Stimulated activated CD8-positive, alpha-beta memory T cell treated with anti-CD3 and anti-CD28 coated beads, Interleukin-15, amount 100 ng/mL, for 4 hours (primary cell): ENCODE data around the gene GOLGA6C.
"Not testable (repeated sequence)": the region's sequence is repeated elsewhere in the genome, so short reads cannot be mapped to it uniquely, and the experiment has no call there.

Experiments
- DNase-seq, 2 donors: peaks; one replicate each; pipeline ENCODE4 v3.0.0-alpha.2; 2020; ENCODE audit warnings: low read depth in 2 of 2

GOLGA6C gene

DNA sequence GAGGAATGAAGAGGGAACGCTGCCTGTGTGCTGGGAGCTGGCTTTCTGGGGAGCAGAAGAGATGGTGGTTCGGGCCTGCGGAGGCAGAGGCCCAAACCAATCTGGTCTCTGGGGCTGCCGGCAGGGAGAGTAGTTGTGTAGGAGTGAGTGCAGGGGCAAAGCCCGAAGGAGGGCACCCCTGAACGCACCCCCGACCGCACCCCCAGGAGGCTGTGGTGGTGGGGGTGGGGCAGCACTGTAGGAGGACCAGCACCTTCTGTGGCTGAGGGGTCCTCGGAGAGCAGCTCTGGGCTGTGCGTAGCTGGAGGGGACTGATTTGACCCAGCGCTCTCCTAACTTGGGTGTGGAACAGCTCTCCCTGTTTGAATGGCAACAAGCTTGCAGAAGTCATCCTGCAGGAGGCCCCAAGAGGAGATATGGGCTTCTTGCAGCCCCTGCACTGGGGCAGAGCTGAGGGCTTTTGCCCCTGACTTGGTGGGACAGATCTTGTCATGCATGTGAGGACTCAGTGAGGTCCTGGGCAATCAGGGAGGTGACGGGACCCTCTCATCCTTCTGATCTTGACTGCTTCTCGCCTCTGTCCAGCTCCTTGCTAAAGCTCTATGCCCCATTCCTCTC, 30.4 kb upstream of the GOLGA6C start:
- DNase-seq, result no peak

DNA sequence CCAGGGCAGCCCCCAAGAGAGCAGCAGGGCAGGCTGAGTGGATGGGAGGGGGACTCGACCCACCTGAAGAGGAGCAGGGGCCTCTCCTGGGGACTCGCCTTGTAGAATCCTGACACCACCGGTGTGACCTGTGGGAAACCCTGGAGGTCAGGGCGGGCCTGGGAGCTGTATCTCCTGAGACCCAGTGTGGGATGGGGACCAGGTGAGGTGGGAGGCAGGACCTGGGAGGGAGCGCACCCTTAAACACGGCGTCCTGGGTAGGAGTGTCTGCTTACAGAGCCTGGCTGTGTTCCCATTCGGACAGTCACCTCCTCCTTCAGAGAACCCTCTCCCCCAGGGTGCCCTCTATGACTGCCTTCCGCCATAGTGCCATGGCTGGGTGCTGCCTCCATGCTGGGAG, 29.3 kb upstream of the GOLGA6C start:
- no peak for DNase-seq

DNA sequence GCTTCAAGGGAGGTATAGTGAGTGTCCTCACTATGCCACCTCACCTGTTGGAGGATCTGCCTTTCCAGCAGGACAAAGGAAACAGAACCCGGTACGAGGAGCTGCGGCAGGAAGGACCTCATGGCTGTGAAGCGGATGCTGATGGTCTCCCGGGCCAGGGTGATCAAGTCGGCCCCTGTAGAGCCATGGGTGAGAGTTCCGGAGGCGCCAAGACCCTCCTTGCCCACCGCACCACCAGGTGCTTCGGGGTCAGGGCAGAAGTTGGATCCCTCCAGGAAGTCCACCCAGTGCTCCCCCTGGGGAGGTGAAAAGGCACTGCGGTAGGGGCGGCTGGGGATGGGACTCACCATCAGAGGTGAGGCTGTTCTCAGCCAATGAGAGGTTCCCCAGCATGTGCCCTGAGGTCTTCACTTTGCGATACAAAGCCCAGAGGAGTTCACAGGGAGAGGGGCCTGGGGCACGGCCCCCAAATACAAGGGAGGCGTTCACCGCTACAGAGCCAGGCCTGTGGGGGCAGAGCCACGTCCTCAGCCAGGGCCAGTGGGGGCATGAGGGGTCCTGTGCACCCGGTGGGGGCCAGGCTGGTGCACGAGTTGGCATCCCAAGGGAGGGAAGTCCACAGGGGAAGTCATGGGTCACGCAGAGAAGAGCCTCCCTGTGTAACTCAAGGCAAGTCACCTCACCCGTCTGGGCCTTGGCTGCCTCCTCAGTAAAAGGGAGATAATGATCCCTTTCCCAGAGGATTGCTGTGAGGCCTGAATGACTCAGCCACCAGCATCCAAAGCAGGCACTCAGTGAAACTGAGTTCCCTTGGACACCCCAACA, 28.7 kb upstream of the GOLGA6C start:
- no peak for DNase-seq

DNA sequence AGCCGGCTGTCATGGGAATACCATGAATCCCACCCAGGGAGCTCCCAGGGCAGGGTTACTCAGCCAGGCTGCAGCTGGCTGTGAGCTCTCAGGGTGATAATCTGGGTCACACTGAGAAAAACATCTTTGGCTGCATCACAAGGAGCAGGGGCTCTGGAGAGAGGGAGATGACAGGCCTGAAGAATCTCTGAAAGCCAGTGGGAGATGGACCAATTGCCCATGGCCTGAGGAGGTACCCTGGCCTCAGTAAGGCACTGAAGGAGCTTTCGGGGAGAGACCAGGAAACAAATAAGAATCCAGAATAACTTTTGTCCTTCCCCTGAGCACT, 28.2 kb upstream of the GOLGA6C start:
- no peak for DNase-seq

DNA sequence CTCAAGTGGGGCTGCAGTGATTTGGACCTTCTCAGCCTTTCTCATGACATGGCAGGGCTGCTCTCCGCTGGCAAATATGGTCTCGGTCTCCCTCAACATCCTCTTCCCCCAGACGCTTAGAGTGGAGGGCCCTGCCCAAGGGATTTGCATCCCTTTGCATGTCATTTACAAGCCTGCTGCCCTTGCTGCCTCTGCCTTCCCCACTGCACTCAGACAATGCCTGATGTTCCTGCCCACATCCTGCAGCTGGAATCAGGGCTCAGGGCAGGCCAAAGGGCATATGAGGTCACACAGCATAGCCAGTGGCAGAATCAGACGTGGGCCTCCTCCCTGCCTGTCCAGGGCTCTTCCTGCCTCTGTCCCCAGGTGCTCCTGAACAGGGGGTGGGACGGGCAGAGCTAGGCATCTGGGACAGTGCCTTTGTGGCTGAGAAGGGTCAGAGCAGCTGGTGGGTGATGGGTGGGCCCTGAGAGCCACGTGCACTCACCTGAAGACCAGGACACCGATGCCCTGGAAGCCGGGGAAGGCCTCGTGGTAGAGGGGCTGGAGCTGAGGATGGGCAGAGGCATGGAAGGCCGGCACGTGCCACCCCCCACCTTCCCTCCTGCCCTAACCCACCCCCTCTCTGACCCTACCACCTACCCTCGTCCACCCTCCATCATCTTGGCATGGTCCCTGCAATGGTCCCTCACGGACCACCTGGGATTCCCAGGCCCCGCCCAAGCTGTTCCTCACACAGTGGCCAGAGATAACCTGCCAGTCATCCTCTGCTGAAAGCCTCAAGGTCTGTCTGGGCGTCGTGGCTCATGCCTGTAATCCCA, 27.4 kb upstream of the GOLGA6C start:
- no peak for DNase-seq

DNA sequence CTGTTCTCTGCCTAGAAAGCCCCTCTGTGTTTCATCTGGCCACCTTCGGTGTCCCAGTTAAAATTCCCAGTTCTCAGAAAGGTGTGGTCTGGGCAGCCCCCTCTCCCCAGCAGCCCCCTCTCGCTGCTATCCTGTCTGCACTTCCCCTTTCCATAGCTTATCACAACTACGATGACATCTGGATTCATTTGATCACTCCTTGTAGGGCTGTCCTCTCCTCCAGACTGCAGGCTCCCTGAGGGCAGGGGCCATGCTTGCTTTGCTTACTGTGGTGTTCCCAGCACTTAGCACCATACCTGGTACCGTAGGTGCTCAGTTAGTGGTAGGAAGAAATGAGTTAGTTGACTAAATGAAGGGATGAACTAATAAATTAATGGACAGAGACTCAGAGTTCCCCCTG, 26.3 kb upstream of the GOLGA6C start:
- no peak for DNase-seq

DNA sequence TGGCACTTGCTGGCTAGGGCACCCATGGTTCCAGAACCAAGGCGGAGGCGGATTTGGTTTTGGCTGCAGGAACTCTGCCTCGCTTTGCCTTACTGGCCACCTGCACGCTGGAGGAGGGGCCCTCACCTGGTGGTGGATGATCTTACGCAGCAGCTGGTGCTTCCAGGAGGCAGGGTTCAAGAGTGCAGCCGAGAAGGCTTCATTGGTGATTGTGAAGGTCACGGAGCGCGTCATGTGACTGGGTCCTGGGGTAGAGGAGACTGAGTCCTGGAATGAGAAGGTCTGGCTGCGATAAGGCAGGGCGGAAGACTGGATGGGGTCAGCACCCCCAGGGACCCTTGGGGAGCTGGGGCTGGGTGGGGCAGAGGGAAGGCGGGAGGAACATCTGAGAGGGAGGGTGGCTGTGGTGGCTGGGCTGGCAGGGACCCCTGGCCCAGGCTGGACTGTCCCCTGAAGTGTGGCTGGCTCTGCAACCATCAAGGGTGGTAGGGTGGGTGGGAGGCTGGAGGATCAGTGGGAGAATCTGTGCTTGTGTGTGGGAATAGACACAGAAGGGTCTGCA, 25.8 kb upstream of the GOLGA6C start:
- no peak for DNase-seq

DNA sequence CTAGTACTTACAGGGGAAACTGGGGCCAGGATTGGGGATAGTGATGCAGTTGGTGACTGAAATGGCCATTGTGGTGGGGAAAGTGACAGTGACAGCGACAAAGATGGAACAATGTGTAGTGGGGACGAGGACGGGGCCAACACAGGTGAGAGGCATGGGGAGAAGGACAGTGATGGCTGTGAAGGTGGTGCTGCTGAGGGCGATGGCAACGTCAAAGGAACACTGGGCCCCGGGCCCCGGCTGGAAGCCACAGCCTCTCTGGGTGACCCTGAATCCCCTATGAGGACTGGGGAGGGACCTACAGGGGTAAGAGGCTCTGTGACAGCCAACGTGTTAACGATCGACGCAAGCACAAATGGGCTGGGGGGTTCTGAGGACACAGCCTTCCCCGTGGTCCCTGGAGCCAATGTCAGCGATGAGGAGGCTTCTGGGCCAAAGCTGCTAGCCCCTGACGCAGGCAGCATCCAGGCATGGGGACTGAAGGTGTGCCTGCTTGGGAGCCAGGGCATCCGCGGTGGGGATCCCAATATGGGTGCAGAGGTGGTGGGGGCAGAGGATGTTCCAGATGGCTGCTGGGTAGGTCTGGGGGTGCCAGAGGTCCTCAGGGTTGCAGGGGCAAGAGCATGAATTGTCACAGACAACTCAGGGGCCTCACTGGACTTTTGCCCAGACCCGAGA, 25.2 kb upstream of the GOLGA6C start:
- no peak for DNase-seq

DNA sequence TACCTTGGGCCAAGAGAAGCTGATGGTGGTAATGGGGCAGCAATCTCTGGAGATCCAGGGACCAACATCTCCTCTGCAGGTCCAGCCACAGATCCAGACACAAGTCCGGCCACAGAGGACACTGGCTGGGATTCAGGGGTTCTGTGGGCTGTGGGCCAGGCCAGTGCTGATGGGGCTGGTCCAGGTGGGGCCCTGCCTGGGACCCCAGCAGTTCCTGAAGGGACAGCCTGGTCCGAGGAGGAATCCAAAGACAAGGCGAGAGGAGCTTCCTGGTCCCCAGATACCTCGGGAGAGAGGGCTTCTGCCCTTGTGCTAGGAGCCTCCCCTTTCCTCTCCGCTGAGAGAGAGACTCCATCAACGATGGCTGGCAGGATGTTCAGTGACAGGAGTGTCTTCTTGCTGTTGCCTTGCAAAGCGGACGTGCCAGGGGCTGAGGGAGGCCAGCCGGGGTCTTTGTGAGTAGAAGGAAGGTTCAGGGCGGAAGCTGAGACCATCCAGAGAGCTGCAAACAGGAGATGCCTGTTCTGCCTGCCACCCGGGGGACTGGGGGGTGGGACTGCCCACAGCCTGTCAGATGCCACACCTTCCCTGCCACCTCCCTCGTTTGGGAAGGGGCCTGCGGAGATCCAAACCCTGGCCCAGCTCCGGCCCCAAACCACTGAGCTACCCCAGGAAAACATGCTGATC, 24.5 kb upstream of the GOLGA6C start:
- DNase-seq, result no peak

DNA sequence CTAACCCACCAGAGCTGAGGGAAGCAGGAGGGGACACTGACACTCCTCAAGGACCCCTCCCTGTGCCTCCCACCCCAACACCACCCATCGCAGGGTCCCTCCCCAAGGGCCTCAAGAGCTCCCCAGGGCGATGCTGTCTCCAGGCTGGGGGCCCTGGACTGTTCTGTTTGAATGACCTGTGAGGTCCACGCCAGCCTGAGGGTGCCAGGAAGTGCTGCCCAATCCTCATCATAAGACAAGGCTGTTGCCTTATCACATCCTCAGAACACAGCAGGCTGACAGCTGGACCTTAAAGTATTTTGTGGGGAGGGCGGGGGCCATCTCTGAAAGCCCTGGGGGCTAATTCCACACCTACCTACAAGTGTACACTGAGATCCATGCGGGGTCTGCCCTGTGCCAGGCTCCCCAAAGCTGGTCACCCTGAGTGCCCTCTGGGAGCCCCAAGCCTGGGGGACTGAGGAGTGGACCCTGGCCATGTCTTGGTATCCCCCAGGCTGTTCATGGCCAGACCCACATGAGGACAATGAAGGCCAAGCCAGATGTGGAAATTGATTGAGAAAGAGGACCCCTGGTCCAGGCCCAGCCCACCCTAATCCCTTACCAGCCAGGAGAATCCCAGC, 23.8 kb upstream of the GOLGA6C start:
- no peak for DNase-seq

DNA sequence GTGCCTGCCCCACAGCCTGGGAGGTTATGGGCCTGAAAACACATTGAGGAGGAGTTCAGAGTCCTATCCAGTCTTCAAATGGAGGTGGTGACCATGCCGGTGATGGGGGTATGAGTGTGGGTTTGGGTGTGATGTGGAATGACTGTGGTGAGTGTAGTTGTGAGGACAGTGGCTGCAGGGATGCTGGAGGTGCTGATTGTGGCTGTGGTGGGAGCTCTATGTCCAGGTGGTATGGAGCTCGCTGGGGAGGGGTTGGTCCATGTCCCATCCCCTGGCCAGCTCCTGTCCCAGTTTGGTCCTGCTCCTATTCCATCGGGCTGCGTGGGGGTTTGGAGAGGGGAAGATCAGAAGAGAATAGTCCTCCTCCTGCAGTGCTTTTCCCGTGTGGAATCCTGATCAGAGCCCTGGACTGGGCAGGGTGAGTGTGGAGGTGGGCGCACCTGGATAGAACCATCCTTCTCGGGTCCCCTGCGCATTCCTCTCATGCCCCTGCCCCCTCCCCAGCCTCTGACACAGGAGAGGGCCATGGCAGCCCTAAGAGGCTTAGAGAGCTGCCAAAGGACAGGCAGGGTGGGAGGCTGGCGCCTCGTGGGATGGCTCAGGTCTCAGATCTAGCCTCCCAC, 23.0 kb upstream of the GOLGA6C start:
- DNase-seq, result no peak

DNA sequence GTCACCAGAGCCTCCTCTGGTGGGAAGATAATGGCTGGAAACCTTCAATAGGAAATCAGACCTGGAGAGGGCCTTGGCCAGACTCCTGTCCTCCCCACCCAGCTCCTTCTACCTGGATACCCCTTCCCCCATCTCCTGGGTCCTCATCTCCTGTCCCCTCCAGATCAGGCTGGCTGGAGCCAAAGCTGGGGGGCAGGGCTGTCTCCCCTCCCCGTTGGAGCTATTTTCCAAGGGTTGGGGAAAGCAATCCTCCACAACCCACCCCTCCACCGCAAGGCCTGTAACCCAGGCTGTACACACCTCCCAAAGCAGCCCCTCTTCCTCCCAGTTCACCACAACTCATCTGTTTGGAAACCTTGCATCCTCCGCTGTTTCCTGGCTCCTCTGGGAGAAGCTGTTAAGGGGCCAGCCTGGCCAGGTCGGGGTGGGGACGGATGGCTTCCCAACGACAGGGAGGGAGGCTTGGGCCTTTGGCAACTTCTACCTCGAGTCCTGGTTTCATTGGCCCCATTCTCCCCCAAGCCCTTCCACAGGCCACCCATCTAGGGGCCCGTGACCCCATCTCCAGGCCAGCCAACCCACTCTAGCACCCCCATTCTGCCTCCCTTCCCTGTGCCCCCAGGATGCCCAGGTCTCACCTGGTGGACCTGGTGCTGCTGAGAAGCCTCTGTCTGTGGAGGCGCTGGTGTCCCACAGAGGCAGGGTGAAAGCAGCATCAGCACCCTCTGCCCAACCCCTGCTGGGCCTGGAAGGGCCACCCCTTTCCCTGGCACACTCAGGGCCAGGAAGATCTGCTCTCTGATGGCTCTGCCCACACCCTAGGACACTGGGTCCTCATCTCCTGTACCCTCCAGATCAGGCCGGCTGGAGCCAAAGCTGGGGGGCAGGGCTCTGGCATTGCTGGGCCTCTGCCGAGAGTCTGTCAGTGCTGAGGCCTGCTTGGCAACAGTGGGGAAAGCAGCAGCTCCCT, 22.1 kb upstream of the GOLGA6C start:
- DNase-seq, result no peak

DNA sequence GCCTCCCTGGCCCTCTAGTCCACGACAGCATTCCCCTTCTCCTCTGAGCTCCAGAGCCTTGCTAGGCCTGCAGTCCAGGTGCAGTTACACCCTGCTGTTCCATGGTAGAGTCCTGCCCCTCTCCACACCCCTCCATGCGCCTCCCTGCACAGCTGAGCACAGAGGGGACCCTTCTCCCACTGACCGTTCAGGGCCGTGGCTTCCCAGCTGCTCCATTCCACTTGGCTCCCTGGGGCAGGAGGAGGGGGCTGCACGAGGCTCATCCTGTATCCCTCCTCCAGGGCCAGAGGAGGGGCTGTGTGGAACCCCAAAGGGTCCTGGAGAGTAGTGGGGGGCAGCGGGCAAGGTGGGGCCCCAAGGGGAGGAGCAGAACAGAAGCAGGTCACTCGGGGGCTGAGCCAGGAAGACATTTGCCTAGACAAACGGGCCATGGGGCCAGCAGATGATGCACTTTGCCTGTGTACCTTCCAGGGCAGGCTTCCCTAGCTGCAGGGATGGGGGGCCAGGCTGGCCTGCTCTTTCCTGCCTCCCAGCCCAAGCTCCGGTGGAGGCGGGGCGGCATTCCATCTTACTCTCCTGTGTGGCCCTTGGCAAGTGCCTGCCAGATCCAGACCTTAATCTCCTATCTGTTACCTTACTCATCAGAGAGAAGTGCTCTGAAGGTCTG, 20.7 kb upstream of the GOLGA6C start:
- DNase-seq, result no peak

DNA sequence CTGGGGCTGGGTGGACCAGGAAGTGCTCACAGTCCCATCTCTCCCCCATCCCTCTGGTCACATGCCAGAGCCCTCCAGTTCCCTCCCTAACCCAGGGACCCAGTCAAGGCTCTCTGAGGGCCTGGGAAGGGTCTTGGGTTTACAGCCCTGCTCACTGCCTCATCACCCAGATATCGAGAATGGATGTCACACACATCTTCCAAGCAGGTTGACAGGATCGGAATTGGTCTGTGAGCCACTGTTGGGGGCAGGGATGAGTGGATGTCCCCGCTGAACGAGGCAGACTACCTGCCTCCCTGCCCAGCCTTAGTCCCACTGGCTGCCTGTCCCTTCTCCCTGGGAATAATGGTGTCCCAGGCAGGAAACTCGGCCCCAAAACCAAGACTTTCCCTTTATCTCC, 20.0 kb upstream of the GOLGA6C start:
- DNase-seq, result no peak

DNA sequence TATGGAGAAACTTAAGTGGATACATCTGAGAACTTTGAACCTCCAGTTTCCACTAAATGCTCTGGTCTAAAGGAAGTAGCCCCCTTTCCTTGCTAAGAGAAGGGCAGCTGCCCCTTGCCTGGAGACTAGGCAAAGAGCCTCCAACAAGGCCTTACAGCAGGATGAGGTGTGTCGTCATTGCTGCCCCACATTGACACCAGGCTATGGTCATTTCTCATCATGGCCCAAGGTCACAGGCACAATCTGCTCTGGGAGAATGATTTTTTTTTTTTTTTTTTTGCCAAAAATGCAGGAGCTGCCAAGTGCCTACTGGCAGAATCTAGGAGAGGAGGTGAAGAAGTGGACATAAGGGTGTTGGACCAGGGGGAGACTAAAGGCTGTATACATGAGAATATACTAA, 12.4 kb upstream of the GOLGA6C start:
- not testable (repeated sequence) for DNase-seq

DNA sequence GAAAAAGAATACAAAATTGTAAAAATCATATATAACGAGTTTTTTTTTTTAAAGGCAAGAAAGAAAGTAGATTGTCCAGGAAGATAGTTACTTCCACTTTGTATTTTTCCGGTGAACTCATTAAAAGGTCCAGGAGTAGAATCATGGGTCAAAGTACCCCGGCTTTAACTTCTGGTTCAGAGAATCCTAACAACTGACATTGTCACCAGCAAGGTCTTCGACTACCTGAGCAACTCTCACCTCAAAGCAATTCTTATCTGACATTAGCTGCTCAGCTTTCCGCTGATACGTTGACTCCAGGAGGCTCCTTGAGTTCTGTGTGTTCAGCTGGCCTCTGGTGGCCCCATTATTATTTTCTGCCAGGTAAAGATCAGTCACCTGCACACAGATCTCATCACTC, 9.1 kb upstream of the GOLGA6C start:
- DNase-seq, result not testable (repeated sequence)

DNA sequence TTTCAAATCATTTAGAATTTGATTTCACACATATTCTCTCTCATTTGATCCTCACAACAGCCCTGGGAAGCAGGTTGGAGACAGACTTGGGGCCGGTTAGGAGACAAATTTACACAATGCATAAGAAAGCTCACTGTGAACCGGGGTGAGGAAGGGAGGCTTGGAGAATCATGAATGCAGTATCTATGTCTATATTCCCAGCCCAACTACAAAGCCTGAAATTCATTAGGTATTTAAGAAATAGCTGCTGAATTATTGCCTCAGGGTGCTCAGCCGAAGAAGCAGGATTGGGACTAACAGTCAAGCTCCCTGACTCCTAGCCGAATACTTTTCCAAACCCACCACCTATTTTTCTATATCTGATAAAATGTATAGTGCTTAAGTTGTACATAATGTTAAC, 8.4 kb upstream of the GOLGA6C start:
- DNase-seq, result no peak

DNA sequence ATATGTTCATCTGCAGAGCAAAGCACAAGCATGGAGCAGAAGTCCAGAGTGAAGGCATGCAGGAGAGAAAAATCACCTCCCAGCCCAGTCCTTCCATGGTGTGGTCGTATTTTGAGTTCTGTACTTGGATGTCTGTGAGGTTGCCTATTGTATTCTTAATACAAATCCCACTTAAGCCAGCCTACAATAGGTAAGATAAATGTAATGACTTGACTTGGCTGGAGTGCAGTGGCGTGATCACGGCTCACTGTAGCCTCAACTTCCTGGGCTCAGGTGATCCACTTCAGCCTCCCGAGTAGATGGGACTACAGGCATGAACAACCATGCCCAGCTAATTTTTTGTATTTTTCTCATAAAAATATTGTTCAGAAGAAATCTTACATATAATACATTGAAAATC, 6.8 kb upstream of the GOLGA6C start:
- not testable (repeated sequence) for DNase-seq

DNA sequence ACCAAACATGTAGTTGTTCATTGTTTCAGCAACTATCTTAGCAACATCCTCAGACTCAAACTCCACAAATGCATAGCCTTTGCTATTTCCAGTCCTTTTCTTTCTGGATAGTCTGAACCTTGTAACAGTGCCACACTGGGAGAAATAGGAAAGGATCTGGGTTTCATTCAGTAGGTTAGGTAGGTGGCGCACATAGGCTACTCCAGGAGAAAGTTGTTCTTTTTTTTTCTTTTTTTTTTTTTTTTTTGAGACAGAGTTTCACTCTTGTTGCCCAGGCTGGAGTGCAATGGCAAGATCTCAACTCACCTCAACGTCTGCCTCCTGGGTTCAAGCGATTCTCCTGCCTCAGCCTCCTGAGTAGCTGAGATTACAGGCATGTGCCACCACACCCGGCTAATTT, 5.8 kb upstream of the GOLGA6C start:
- DNase-seq, result not testable (repeated sequence)
